AG09309 (cell line): ENCODE data around the gene PDLIM5.
A peak's percentile ranks its signal among the peaks of the same experiment; 100 is the strongest.

Source experiments
- DNase-seq: peaks from one replicate; pipeline ENCODE4 v3.0.0-alpha.2; 2010; ENCODE audit warnings: low read depth
- H3K4me3 ChIP-seq: 2 replicates; pipeline ENCODE4 v1.5.1; 2011; ENCODE audit warnings: mild to moderate bottlenecking, low read depth, low read length, moderate library complexity; ENCODE audit not compliant: control insufficient read depth
- TF ChIP-seq, protein P1 (sequence below): IDR thresholded peaks from 2 replicates; pipeline ENCODE4 v1.5.1; 2011; ENCODE audit warnings: mild to moderate bottlenecking, low read depth, low read length, inconsistent platforms; ENCODE audit not compliant: insufficient read depth, control insufficient read depth; ENCODE audit errors: missing control alignments

The PDLIM5 gene

DNA sequence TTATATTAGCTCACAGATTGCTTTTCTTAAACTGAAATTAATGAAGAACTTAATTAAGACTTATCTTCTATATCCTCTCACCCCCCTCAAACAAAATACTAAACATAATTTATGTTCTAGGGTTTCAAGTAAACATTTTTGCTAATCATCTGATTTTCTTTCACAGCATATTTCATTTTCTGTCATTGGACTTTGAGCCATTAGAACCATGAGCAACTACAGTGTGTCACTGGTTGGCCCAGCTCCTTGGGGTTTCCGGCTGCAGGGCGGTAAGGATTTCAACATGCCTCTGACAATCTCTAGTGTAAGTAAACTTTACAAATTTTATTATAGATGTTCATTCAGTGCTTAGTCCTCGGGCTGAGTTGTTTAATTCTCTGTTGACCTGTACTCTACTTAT, 3.3 kb downstream of the PDLIM5 start:
- peak; percentile 63 for DNase-seq
- TF ChIP-seq, protein P1, sequence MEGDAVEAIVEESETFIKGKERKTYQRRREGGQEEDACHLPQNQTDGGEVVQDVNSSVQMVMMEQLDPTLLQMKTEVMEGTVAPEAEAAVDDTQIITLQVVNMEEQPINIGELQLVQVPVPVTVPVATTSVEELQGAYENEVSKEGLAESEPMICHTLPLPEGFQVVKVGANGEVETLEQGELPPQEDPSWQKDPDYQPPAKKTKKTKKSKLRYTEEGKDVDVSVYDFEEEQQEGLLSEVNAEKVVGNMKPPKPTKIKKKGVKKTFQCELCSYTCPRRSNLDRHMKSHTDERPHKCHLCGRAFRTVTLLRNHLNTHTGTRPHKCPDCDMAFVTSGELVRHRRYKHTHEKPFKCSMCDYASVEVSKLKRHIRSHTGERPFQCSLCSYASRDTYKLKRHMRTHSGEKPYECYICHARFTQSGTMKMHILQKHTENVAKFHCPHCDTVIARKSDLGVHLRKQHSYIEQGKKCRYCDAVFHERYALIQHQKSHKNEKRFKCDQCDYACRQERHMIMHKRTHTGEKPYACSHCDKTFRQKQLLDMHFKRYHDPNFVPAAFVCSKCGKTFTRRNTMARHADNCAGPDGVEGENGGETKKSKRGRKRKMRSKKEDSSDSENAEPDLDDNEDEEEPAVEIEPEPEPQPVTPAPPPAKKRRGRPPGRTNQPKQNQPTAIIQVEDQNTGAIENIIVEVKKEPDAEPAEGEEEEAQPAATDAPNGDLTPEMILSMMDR = no peak
- H3K4me3 ChIP-seq = no peak overlapping the region

DNA sequence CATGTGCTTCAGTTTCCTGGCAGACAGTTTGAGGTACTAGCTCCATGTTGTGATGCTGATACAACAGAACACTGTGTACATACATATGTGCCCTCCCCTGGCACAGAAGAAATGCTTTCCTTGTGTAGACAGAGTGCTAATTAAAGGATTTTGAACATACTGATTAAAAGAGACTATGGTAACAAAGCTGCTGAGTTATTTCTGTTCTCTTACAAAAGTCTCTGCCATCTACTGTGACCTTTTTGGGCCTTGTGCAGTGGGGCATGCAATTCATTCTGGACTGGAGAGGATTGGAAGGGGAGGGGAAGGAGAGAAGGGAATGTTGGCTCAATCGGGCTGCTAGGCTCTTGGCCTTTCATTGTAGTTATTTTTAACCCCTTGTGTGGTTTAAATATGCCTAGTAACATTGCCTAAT, 6.0 kb downstream of the PDLIM5 start:
- TF ChIP-seq, protein P1 = no peak
- no peak for DNase-seq
- H3K4me3 ChIP-seq = no peak overlapping the region

DNA sequence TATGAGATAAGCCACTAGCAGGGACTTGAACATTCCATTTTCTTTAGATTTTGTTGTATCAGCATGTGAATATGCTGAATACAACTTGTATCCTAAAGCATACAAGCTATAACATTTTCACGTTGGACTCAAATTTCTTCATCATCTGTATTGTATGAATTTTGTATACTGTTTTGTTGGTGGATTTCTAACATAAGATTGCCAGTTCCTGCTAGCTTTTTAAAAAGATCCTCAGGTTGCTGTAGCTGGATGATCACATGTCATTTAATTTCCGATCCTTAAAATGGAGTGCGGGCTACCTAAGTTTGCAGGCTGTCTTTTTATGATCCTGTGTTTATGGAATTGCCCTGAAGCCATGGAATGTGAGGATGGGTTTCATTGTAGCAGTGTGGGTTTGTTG, 6.9 kb downstream of the PDLIM5 start:
- TF ChIP-seq, protein P1 = no peak
- no peak for DNase-seq
- no peak overlapping the region for H3K4me3 ChIP-seq

DNA sequence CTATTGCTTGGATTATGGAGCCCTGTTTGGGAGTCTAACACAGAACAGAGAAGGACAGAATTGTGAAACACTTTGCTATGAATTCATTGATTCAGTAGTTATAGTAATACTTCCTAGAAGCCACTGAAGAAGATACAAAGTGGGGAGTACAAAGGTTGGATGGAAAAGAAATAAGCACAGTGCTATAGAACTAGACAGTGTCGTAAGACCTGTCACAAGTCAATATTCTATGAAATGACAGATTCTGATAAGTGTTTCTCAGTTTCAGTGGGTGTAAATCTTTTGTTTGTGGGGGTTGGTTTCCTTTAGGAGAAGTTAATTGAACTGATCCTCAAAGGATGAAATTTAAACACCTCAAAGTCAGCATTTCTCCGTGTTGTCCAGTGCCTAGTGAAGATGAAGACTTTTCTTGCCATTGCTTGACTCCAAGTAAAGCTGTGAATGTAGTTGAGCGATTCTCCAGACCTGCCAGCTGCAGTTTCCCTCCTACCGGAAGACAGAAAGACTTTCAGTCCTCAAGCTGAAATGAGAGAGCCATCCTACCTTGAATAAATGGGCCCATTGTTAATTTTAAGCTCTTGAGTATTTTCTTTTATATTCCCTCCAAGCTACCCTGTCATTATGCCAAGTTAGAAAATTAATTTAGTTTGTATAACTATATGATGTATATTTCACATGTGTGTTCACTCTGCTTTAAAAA, 7.9 kb downstream of the PDLIM5 start:
- H3K4me3 ChIP-seq = no peak overlapping the region
- TF ChIP-seq, protein P1 = no peak
- DNase-seq = no peak

DNA sequence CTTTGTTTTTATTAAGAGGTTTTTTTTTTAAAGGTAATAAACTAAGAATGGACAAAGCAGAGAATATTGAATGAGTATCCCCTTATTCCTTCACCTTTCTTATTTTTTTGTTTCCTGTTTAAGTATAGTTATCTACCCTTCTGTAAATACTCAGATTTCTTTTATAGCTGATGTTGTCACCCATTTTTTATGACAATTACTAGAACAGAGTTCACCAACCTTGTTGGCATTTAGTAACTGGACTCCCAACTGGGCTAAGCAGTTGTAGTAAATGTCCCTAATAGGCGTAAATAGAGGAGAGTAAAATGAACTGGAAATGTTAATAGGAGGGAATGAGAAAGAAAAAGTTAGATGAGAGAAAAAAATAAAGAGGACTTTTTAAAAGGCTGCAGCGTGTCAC, 9.8 kb downstream of the PDLIM5 start:
- TF ChIP-seq, protein P1 = no peak
- no peak overlapping the region for H3K4me3 ChIP-seq
- DNase-seq = no peak

DNA sequence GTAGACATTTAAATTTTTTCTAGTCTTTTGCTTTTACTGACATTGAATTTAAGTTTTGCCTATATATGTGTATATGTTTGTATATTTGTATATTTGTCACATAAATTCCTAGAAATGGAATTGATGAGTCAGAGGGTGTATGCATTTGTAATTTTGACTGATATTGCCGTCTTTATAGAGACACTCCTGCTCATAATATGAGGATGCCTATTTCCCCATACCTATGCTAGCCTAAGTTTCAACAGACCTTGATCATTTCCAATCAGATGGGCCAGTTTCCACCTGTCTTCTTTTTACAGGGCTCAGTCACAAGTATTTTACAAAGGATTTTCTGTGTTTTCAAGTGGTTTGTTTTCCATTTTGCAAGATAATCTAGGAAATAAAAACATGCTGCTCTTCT, 10.8 kb downstream of the PDLIM5 start:
- TF ChIP-seq, protein P1 = no peak
- DNase-seq = no peak
- no peak overlapping the region for H3K4me3 ChIP-seq
